ENCODE measurements around the gene NEK9. TPM values are rescaled to one million over a fixed set of nuclear protein-coding genes. Genes with fewer than 3 reads are reported as not detected.

NEK9 gene
- total and polyA plus RNA-seq, 10 of the 15 experiments (the other 5 are each of a cell fraction or from before 2014, with no cell fraction given) = 6.0 to 78.8 (median 44.7) TPM

DNA sequence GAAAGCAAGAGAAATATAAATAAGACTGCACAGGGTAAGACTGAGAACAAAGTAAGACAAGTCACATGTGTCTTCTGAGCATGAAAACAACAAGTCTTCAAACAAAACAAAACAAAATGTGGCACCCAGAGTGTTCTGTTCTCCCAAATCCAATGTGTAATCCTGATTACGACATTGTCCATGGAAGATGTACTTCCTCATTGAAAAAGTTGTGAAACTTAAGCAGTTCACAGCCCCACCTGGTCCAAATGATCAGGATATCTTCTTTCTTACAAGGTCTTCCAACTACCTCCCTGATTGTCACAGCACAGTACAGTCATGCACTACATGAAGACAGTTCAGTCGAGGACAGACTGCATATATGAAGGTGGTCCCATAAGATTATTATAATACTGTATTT, 23.3 kb upstream of the NEK9 start:
- peaks cover 2 to 6% of the 10 kb centered on the region in 2 experiments; a peak in 3 of 4 replicates for H3K36me3 ChIP-seq (ENCODE audit: control insufficient read depth in 2 of 2, insufficient read depth in 2 of 2, low read length in 1 of 2)
- ATAC-seq (no peak), DNase-seq (ENCODE audit: low read depth, low spot score) (no peak), FAIRE-seq (no peak)
- intact Hi-C loops (cut with micrococcal nuclease; ENCODE audit: unreplicated experiment) (no loop called here), in situ Hi-C loops (cut with MboI) (no loop called here)
- no peak overlapping the region for H3K9ac ChIP-seq (ENCODE audit: control insufficient read depth, insufficient read depth, low read length)
- no TSS peak for BruUV-seq (replicated peaks)
- RAD21 ChIA-PET (ENCODE audit: unreplicated experiment) = no interaction called here
- H3K27me3 ChIP-seq (replicated peaks in 1 of 2; ENCODE audit: control insufficient read depth in 2 of 2, insufficient read depth in 2 of 2, low read length in 1 of 2) = no peaks in the 10 kb centered on the region
- SMC1A ChIA-PET (ENCODE audit: uncharacterized antibody, unreplicated experiment) = no interaction called here
- H3K9me3 ChIP-seq (replicated peaks; ENCODE audit: control insufficient read depth, insufficient read depth, low read length) = no peaks in the 10 kb centered on the region
- no peaks in the 10 kb centered on the region for H3K4me1 ChIP-seq (ENCODE audit: control insufficient read depth, insufficient read depth, low read length)
- H2AFZ ChIP-seq (ENCODE audit: control insufficient read depth, low read depth, low read length) = no peak overlapping the region
- H4K20me1 ChIP-seq (ENCODE audit: control insufficient read depth, insufficient read depth) = no peaks in the 10 kb centered on the region
- CTCF ChIA-PET = no interaction called here
- H3K4me2 ChIP-seq (ENCODE audit: control insufficient read depth, insufficient read depth) = no peak overlapping the region
- TF ChIP-seq GATAD2B (conservative IDR thresholded peaks at IDR 0.05; ENCODE audit: low read depth) (no peak), CBX3 (IDR thresholded peaks at IDR 0.05; ENCODE audit: borderline replicate concordance, low read depth) (no peak), EP300 (IDR thresholded peaks at IDR 0.05; ENCODE audit: borderline replicate concordance in 1 of 2, control insufficient read depth in 1 of 2, low read depth in 2 of 2, low read length in 2 of 2) (no peak), ELK1 (IDR thresholded peaks at IDR 0.05; ENCODE audit: low read depth, low read length) (no peak), BCL3 (IDR thresholded peaks at IDR 0.05; ENCODE audit: borderline replicate concordance, insufficient read depth, low read depth, low read length, poor library complexity, severe bottlenecking) (no peak), SREBF2 (IDR thresholded peaks at IDR 0.05; ENCODE audit: low read length) (no peak), EED (IDR thresholded peaks at IDR 0.05; ENCODE audit: low read depth) (no peak), JUND (IDR thresholded peaks at IDR 0.05; ENCODE audit: low read depth, low read length) (no peak), DPF2 (IDR thresholded peaks at IDR 0.05) (no peak), RBBP5 (conservative IDR thresholded peaks at IDR 0.05) (no peak), TBL1XR1 (IDR thresholded peaks at IDR 0.05; ENCODE audit: low read depth, low read length) (no peak), NFYA (IDR thresholded peaks at IDR 0.05; ENCODE audit: borderline replicate concordance, low read depth, low read length) (no peak)
- TF ChIP-seq, protein P1, sequence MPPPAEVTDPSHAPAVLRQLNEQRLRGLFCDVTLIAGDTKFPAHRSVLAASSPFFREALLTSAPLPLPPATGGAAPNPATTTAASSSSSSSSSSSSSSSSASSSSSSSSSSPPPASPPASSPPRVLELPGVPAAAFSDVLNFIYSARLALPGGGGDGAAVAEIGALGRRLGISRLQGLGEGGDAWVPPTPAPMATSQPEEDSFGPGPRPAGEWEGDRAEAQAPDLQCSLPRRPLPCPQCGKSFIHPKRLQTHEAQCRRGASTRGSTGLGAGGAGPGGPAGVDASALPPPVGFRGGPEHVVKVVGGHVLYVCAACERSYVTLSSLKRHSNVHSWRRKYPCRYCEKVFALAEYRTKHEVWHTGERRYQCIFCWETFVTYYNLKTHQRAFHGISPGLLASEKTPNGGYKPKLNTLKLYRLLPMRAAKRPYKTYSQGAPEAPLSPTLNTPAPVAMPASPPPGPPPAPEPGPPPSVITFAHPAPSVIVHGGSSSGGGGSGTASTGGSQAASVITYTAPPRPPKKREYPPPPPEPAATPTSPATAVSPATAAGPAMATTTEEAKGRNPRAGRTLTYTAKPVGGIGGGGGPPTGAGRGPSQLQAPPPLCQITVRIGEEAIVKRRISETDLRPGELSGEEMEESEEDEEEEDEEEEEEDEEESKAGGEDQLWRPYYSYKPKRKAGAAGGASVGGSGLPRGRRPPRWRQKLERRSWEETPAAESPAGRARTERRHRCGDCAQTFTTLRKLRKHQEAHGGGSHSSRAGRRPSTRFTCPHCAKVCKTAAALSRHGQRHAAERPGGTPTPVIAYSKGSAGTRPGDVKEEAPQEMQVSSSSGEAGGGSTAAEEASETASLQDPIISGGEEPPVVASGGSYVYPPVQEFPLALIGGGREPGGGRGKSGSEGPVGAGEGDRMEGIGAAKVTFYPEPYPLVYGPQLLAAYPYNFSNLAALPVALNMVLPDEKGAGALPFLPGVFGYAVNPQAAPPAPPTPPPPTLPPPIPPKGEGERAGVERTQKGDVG (CRISPR knock-in tag; IDR thresholded peaks at IDR 0.05) = no peak
- TF ChIP-seq, protein P2, sequence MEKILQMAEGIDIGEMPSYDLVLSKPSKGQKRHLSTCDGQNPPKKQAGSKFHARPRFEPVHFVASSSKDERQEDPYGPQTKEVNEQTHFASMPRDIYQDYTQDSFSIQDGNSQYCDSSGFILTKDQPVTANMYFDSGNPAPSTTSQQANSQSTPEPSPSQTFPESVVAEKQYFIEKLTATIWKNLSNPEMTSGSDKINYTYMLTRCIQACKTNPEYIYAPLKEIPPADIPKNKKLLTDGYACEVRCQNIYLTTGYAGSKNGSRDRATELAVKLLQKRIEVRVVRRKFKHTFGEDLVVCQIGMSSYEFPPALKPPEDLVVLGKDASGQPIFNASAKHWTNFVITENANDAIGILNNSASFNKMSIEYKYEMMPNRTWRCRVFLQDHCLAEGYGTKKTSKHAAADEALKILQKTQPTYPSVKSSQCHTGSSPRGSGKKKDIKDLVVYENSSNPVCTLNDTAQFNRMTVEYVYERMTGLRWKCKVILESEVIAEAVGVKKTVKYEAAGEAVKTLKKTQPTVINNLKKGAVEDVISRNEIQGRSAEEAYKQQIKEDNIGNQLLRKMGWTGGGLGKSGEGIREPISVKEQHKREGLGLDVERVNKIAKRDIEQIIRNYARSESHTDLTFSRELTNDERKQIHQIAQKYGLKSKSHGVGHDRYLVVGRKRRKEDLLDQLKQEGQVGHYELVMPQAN (conservative IDR thresholded peaks at IDR 0.05) = no peak
- TF ChIP-seq, protein P3, sequence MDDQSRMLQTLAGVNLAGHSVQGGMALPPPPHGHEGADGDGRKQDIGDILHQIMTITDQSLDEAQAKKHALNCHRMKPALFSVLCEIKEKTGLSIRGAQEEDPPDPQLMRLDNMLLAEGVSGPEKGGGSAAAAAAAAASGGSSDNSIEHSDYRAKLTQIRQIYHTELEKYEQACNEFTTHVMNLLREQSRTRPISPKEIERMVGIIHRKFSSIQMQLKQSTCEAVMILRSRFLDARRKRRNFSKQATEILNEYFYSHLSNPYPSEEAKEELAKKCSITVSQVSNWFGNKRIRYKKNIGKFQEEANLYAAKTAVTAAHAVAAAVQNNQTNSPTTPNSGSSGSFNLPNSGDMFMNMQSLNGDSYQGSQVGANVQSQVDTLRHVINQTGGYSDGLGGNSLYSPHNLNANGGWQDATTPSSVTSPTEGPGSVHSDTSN (IDR thresholded peaks at IDR 0.05; ENCODE audit: insufficient replicate concordance, low read depth, low read length) = no peak
- H3K4me3 ChIP-seq = no peak overlapping the region
- WGBS (ENCODE audit: insufficient coverage, insufficient replicate concordance, low lambda C conversion rate, missing lambda C conversion rate) = 73% methylated on average over 2 of the region's 2 CpGs
- POLR2A ChIA-PET = interaction anchor here (0.6 kb wide), 1 partner anchor 472 kb away, joined by 4 read pairs; no protein-coding TSS in a partner anchor
- peaks cover 6% of the 10 kb centered on the region for H3K79me2 ChIP-seq (ENCODE audit: control insufficient read depth, insufficient read depth, low read length)
- no peak overlapping the region for H3K27ac ChIP-seq (ENCODE audit: control insufficient read depth, insufficient read depth)
